ENCODE measurements around the gene MFAP4. TPM values are rescaled to one million over a fixed set of nuclear protein-coding genes. Genes with fewer than 3 reads are reported as not detected.

The MFAP4 gene
- total RNA-seq, 1 donor from 2014 or later, result 205 TPM

DNA sequence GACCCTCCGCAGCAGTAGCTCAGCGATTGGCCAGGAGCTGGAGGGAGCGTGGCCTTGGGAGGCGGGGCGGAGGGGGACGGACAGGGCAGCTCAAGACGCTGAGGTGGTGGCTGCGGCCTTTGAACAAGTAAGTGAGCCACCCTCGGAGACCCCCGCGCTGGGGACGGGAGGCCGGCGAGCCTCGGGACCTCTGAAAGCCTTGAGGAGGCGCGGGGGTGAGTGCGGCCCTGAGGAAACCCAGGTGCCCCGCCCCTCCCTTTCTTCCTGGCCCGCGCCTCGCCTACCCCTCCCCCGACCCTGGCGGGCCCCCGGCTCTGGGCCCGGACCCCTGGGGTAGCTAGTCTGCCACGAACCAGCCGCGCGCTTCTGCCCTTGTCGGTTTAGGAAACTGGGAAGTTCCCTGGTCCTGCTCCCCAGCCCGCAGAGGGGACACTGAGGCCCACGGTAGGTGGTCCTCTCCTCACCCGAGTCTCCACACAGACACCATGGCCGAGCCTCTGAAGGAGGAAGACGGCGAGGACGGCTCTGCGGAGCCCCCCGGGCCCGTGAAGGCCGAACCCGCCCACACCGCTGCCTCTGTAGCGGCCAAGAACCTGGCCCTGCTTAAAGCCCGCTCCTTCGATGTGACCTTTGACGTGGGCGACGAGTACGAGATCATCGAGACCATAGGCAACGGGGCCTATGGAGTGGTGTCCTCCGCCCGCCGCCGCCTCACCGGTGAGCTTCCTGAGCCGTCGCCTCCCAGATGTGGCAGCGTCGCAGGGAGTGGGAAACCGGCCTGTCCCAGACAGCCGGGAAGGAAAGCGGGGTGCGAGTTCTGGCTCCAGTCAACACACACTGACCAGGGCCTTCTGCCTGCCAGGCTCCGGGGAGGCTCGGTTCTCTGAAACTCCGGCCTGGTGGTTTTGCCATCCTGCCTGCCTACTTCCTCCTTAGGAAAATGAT, 8.3 kb downstream of the MFAP4 start, which contains the start of gene MAPK7:
MAPK7 (plus strand) TSS at position 83 of the 945 bp plus-strand sequence; CDS start at position 486, 403 bp downstream.
- Histone ChIP-seq H3K27ac (peak within 1 kb of the TSS; percentile 94), H3K36me3 (peaks cover 0 to 40% of the 10 kb centered on the region in 2 donors), H3K4me3 (peak within 1 kb of the TSS; percentile 85 to 95), H3K9me3 (no peaks in the 10 kb centered on the region), H3K27me3 (no peaks in the 10 kb centered on the region), H3K4me1 (peaks cover 55% of the 10 kb centered on the region)
- DNase-seq (ENCODE audit: extremely low spot score in 2 of 2), result no peak
- TF ChIP-seq POLR2AphosphoS5 (IDR thresholded peaks at IDR 0.05; ENCODE audit: insufficient read depth in 1 of 2, low read depth in 1 of 2), result peak in 1 of 2 donors; percentile 14
- TF ChIP-seq, protein P1, sequence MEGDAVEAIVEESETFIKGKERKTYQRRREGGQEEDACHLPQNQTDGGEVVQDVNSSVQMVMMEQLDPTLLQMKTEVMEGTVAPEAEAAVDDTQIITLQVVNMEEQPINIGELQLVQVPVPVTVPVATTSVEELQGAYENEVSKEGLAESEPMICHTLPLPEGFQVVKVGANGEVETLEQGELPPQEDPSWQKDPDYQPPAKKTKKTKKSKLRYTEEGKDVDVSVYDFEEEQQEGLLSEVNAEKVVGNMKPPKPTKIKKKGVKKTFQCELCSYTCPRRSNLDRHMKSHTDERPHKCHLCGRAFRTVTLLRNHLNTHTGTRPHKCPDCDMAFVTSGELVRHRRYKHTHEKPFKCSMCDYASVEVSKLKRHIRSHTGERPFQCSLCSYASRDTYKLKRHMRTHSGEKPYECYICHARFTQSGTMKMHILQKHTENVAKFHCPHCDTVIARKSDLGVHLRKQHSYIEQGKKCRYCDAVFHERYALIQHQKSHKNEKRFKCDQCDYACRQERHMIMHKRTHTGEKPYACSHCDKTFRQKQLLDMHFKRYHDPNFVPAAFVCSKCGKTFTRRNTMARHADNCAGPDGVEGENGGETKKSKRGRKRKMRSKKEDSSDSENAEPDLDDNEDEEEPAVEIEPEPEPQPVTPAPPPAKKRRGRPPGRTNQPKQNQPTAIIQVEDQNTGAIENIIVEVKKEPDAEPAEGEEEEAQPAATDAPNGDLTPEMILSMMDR (IDR thresholded peaks at IDR 0.05), result no peak
- peak in 1 of 2 donors; percentile 31 for TF ChIP-seq POLR2A (IDR thresholded peaks at IDR 0.05)
- intact Hi-C loops (cut with DNase I), result loop anchor here (5.0 kb wide), 1 partner anchor 69 kb away; no protein-coding TSS in a partner anchor

DNA sequence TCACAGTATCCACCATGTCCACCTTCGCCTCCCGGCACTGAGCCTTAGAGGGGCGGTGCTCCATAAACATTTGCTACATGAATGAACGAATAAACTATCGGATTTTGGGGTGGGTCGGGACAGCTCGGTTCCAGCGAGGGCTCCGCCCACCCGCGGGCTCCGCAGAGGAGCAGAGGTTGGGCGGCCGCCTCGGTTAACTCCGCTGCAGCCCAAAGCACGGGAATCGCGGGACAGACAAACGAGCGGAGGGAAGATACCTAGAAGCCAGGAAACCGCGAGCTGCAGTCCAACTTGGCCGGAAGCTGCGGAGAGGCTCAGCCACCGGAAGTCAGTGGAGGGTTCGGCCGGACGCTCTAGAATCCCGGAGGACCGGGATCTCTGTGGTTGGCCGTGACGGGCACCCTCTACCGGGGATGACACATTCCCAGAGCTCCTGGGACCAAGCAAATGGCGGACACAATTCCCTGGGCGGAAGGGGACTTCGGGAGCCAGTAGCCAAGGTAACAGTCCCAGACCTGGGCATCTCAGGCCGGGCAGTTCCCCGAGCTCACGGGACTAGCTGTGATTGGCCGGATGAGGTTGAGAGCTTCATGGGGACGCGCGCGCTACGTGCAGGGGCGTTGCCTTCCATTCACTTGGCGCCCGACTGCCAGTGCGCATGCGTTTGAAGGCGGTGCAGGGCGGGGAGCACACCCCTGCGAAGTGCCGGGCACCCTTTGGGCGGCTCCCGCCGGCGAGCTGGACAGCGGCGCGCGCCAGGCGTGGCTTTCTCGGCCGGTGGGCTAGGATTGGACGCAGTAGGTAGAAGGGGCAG, 9.2 kb downstream of the MFAP4 start:
- Histone ChIP-seq H3K4me1 (peaks cover 46% of the 10 kb centered on the region), H3K9me3 (no peaks in the 10 kb centered on the region), H3K27me3 (no peaks in the 10 kb centered on the region), H3K36me3 (peaks cover 0 to 31% of the 10 kb centered on the region in 2 donors), H3K27ac (peak overlapping the region; percentile 94), H3K4me3 (peak overlapping the region; percentile 85 to 95)
- intact Hi-C loops (cut with DNase I), result loop anchor here (5.0 kb wide), 1 partner anchor 69 kb away; no protein-coding TSS in a partner anchor
- DNase-seq (ENCODE audit: extremely low spot score in 2 of 2), result peak; percentile 99
- TF ChIP-seq, protein P1 (IDR thresholded peaks at IDR 0.05), result peak in 2 of 3 experiments; percentile 6 to 20
- TF ChIP-seq POLR2A (IDR thresholded peaks at IDR 0.05), result peak in 1 of 2 donors; percentile 54
- TF ChIP-seq POLR2AphosphoS5 (IDR thresholded peaks at IDR 0.05; ENCODE audit: insufficient read depth in 1 of 2, low read depth in 1 of 2), result peak; percentile 92 to 98

DNA sequence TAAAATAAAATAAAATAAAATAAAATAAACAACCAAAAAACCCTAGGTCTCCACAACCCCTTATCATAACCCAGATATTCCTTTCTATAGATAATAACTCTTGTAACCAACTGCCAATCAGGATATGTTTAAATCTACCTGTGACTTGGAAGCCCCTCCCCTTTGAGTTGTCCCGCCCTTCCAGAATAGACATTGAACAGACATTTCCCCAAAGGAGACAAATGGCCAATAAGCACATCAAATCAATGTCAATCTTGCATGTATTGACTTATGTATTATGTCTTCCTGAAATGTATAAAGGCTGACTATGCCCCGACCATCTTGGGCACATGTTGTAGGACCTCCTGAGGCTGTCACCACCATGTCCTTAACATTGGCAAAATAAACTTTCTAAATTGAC, 10.2 kb downstream of the MFAP4 start:
- peak overlapping the region; percentile 85 for H3K27ac ChIP-seq
- H3K9me3 ChIP-seq, result no peaks in the 10 kb centered on the region
- DNase-seq (ENCODE audit: extremely low spot score in 2 of 2), result no peak
- peaks cover 38% of the 10 kb centered on the region for H3K4me1 ChIP-seq
- intact Hi-C loops (cut with DNase I), result loop anchor here (5.0 kb wide), 1 partner anchor 70 kb away; no protein-coding TSS in a partner anchor
- H3K36me3 ChIP-seq, result peaks cover 0 to 21% of the 10 kb centered on the region in 2 donors
- H3K27me3 ChIP-seq, result no peaks in the 10 kb centered on the region
- no peak for TF ChIP-seq POLR2AphosphoS5 (IDR thresholded peaks at IDR 0.05; ENCODE audit: insufficient read depth in 1 of 2, low read depth in 1 of 2)
- peak overlapping the region; percentile 85 to 95 for H3K4me3 ChIP-seq

DNA sequence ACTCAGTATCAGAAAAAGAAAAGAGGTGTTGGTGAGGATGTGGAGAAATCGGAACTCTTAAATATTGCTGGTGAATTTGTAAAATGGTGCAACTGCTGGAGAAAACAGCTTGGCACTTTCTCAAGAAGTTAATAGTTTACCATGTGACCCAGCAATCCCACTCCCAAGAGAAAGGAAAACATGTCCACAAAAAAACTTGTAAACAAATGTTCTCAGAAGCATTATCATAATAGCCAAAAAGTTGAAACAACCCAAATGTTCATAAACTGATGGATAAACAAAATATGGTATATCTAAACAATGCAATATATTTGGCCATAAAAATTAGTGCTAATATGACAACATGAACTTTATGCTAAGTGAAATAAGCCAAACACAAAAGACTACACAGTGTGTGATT, 11.3 kb downstream of the MFAP4 start:
- intact Hi-C loops (cut with DNase I), result loop anchor here (5.0 kb wide), 1 partner anchor 72 kb away; no protein-coding TSS in a partner anchor
- TF ChIP-seq, protein P1 (IDR thresholded peaks at IDR 0.05), result no peak
- TF ChIP-seq POLR2A (IDR thresholded peaks at IDR 0.05) (no peak), POLR2AphosphoS5 (IDR thresholded peaks at IDR 0.05; ENCODE audit: insufficient read depth in 1 of 2, low read depth in 1 of 2) (no peak)
- no peaks in the 10 kb centered on the region for H3K27me3 ChIP-seq
- no peak for DNase-seq (ENCODE audit: extremely low spot score in 2 of 2)
- H3K9me3 ChIP-seq, result no peaks in the 10 kb centered on the region
- peaks cover 0 to 10% of the 10 kb centered on the region in 2 donors for H3K36me3 ChIP-seq
- H3K27ac ChIP-seq, result no peak overlapping the region
- peaks cover 32% of the 10 kb centered on the region for H3K4me1 ChIP-seq
- H3K4me3 ChIP-seq, result no peak overlapping the region

DNA sequence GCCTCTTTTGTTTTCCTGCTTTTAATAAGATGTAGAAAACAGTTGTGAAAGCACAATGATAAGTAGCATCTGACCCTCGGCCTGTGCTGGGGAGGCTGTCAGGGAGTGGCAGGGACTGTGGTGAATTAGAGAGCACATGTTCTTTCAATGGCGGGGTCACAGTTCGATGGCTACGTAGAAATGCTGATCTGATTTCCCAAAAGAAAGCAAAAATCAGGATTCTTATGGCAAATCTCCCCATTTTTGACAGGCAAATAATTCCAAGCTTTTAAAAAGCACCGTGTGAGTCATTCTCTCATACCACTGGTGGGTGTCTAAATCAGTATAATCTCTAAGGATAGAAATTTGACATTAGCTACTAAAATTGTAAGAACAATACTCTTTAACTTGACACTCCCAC, 12.9 kb downstream of the MFAP4 start:
- Histone ChIP-seq H3K36me3 (no peaks in the 10 kb centered on the region), H3K27me3 (no peaks in the 10 kb centered on the region), H3K9me3 (no peaks in the 10 kb centered on the region), H3K4me3 (no peak overlapping the region), H3K27ac (no peak overlapping the region), H3K4me1 (peaks cover 23% of the 10 kb centered on the region)
- TF ChIP-seq POLR2A (IDR thresholded peaks at IDR 0.05) (no peak), POLR2AphosphoS5 (IDR thresholded peaks at IDR 0.05; ENCODE audit: insufficient read depth in 1 of 2, low read depth in 1 of 2) (no peak)
- TF ChIP-seq, protein P1 (IDR thresholded peaks at IDR 0.05), result no peak
- intact Hi-C loops (cut with DNase I), result no loop called here
- DNase-seq (ENCODE audit: extremely low spot score in 2 of 2), result no peak

Data from vagina (tissue), 2 donors.